ENCODE data around the gene FSD1. TPM values are rescaled to one million over a fixed set of nuclear protein-coding genes. Genes with fewer than 3 reads are reported as not detected.

Gene FSD1
- total and polyA plus RNA-seq, 9 of the 15 experiments (the other 6 are each of a cell fraction or from before 2014, with no cell fraction given): 0.11 to 1.9 (median 0.94) TPM; not detected in 1

GRCh38 chr19:4342615-4343369, 38.4 kb downstream of the FSD1 start (continued):
- TF ChIP-seq, protein P1, sequence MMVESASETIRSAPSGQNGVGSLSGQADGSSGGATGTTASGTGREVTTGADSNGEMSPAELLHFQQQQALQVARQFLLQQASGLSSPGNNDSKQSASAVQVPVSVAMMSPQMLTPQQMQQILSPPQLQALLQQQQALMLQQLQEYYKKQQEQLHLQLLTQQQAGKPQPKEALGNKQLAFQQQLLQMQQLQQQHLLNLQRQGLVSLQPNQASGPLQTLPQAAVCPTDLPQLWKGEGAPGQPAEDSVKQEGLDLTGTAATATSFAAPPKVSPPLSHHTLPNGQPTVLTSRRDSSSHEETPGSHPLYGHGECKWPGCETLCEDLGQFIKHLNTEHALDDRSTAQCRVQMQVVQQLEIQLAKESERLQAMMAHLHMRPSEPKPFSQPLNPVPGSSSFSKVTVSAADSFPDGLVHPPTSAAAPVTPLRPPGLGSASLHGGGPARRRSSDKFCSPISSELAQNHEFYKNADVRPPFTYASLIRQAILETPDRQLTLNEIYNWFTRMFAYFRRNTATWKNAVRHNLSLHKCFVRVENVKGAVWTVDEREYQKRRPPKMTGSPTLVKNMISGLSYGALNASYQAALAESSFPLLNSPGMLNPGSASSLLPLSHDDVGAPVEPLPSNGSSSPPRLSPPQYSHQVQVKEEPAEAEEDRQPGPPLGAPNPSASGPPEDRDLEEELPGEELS (CRISPR knock-in tag; IDR thresholded peaks at IDR 0.05; ENCODE audit: borderline replicate concordance): 0 out of 2 replicates have a peak, but pooled peaks have one; percentile 56
- TF ChIP-seq BACH1 (tag; IDR thresholded peaks at IDR 0.05) (peak; percentile 99), KDM4B (IDR thresholded peaks at IDR 0.05; ENCODE audit: borderline replicate concordance in 2 of 2, low read depth in 1 of 2) (no peak; a peak in 1 of 4 replicates), SMARCC2 (IDR thresholded peaks at IDR 0.05; ENCODE audit: low read depth) (0 out of 2 replicates have a peak, but pooled peaks have one; percentile 34), FOXP1 (CRISPR knock-in tag; IDR thresholded peaks at IDR 0.05) (no peak), ESRRA (IDR thresholded peaks at IDR 0.05; ENCODE audit: borderline replicate concordance, low read depth) (peak; percentile 49; the same call in 1 of the 2 replicates), HEY1 (CRISPR knock-in tag; IDR thresholded peaks at IDR 0.05; ENCODE audit: borderline replicate concordance) (peak; percentile 88; the same call in 1 of the 2 replicates), IFI16 (CRISPR knock-in tag; IDR thresholded peaks at IDR 0.05) (peak; percentile 78; the same call in 1 of the 2 replicates), POLR3G (IDR thresholded peaks at IDR 0.05; ENCODE audit: extremely low read depth, insufficient read length, insufficient replicate concordance) (no peak)
- TF ChIP-seq, protein P2, sequence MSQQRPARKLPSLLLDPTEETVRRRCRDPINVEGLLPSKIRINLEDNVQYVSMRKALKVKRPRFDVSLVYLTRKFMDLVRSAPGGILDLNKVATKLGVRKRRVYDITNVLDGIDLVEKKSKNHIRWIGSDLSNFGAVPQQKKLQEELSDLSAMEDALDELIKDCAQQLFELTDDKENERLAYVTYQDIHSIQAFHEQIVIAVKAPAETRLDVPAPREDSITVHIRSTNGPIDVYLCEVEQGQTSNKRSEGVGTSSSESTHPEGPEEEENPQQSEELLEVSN (IDR thresholded peaks at IDR 0.05; ENCODE audit: borderline replicate concordance in 1 of 2, extremely low read depth in 1 of 2, insufficient read depth in 1 of 2, insufficient read length in 1 of 2, low read depth in 1 of 2, low read length in 1 of 2, poor library complexity in 1 of 2, severe bottlenecking in 1 of 2): peak; percentile 29 to 47
- TF ChIP-seq, protein P3, sequence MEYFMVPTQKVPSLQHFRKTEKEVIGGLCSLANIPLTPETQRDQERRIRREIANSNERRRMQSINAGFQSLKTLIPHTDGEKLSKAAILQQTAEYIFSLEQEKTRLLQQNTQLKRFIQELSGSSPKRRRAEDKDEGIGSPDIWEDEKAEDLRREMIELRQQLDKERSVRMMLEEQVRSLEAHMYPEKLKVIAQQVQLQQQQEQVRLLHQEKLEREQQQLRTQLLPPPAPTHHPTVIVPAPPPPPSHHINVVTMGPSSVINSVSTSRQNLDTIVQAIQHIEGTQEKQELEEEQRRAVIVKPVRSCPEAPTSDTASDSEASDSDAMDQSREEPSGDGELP (CRISPR knock-in tag; IDR thresholded peaks at IDR 0.05; ENCODE audit: borderline replicate concordance): peak; percentile 62; the same call in 1 of the 2 replicates
- TF ChIP-seq, protein P4, sequence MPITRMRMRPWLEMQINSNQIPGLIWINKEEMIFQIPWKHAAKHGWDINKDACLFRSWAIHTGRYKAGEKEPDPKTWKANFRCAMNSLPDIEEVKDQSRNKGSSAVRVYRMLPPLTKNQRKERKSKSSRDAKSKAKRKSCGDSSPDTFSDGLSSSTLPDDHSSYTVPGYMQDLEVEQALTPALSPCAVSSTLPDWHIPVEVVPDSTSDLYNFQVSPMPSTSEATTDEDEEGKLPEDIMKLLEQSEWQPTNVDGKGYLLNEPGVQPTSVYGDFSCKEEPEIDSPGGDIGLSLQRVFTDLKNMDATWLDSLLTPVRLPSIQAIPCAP (CRISPR knock-in tag; IDR thresholded peaks at IDR 0.05; ENCODE audit: borderline replicate concordance): no peak
